GM19328 (cell line): ENCODE measurements around the gene SBSN.

Source experiments
- ATAC-seq: cut with Tn5 transposase; IDR thresholded peaks from one replicate; pipeline ENCODE4 v1.9.1; 2021; ENCODE audit warnings: mild to moderate bottlenecking, moderate library complexity; ENCODE audit not compliant: unreplicated experiment

The SBSN gene

GRCh38 chr19:35509861-35510625 is 18.1 kb downstream of the SBSN start:
- no peak for ATAC-seq

GRCh38 chr19:35509018-35509652 is 19.0 kb downstream of the SBSN start:
- ATAC-seq: no peak

DNA sequence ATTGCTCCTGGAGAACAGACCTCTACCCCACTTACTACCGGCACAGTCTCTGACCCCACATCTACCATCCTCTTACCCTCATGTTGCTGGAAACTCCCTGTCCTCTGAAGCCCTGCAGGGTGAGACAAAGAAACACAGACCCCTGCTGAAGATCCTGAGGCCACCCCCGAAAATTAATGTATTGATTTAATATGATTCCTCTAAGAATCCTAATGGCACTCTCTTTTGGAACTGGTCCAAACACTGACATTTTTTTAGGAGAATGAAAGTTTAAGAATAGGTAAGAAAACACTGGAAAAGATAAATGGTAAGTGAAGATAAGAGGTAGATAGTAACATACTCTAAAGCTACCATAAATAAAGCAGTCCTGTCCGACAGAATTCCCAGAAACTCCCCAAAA is 20.0 kb downstream of the SBSN start:
- no peak for ATAC-seq

GRCh38 chr19:35507561-35507960 is 20.6 kb downstream of the SBSN start:
- ATAC-seq: no peak

DNA sequence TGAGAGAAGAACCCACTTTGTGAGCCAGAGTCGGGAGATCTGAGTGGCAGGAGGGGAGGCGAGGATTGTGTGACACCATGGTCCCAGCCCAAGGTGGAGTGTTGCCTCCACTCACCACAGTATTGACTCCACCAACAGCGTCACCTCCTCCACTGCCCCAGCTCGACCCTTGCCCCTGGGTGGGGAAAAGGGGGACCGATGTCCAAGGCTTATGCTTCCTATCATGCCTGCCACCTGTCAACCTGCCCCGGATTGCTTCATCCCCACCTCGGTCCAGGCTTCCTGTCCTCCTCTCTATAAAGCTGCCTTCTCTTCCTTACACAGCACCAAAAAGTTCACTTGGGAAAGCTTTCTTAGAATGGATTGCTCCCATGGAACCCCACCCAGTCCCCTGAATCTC is 22.1 kb downstream of the SBSN start:
- ATAC-seq: no peak

DNA sequence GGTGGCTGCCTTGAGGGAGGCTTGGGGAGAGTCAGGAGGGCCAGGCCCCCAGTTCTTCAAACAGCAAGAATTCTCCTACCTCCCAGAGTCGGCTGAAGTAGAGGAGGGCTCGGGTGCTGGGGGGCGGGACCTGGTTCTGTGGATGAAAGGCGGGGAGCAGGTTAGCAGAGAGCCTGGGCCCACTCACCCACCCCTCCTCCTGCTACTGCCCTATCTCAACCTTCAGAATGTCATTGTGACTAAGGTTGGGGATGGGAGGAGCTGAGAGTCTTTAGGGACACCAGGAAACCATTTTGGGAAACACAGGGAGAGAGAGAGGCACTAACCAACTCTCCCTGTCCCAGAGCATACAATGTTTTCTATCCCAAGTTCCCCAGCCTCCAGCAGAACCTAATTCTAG is 25.4 kb downstream of the SBSN start:
- ATAC-seq: no peak

- no peak for ATAC-seq
These were observed 26.4 kb downstream of the SBSN start for GRCh38 chr19:35501684-35502083.

GRCh38 chr19:35500611-35501010 is 27.5 kb downstream of the SBSN start:
- no peak for ATAC-seq

DNA sequence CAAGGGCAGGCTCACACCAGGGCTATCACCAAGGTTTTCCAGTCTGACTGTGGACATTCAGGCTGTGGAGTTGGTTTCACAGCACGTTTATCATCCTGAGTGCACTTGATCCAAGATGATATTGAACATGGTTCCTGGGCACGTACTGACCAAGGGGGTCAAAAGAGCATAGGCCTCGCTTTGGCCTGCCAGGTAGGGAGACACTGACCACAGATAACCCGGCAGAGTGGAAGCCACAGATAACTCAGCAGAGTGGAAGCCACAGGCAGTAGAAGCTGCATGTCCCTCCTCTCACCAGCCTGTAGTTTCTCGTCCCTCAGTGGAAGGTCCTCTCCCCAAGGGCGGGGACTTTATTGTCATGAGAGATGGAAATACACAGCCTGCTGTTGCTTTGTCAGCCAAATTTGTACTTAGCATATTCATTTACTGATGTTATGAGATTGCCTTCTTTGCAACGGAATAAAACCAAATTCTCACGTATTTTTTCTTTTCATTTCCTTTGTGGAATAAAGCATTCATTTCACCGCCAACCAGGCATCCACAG is 29.1 kb downstream of the SBSN start:
- ATAC-seq: no peak

GRCh38 chr19:35498220-35498619 is 29.9 kb downstream of the SBSN start:
- no peak for ATAC-seq

GRCh38 chr19:35497406-35497805 is 30.7 kb downstream of the SBSN start:
- ATAC-seq: no peak

DNA sequence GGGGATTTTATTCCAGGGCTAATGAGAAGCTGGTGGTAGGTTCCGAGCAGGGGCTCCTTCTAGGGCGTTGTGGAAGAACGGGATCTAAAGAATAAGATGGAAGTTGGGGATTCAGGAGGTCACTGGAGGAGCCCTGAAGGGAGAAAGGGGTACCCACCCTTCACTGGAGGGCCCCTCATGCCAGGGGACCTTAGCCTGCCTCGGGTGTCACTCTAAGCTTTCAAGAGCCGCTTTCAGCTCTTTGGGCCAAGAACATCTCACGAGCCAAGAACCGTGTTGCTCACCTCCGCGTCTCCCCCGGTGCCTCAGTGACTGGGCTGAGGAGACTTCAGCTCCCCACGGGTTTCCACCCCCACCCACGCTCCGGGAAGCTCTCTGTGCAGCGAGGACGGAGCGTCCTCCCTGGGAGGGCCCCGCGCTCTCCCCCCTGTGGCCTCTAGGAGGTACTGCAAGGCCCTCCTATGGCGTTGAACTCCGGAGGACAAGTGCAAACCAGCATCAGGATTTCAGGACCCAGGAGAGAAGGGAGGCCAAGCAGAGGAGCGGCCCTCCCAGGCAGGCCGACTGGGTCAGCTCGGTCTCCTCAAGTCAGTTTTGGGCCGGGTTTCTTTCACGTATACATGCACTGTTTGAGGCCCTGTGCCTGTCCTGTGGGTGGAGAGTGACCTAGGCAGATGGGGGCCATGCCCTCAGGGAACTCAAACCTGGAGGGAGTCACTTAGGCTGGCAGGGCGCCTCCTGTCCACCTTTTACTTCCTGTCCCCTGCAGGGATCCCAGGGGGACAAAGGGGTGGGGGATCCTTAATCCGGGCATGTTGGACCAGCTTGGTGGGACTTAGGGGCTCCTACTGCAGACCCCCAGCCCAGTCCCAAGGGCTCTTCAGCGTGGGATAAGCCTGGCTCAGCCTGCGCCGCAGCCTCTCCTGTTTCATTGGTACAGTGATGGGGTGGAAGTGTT is 32.7 kb downstream of the SBSN start:
- ATAC-seq: no peak

DNA sequence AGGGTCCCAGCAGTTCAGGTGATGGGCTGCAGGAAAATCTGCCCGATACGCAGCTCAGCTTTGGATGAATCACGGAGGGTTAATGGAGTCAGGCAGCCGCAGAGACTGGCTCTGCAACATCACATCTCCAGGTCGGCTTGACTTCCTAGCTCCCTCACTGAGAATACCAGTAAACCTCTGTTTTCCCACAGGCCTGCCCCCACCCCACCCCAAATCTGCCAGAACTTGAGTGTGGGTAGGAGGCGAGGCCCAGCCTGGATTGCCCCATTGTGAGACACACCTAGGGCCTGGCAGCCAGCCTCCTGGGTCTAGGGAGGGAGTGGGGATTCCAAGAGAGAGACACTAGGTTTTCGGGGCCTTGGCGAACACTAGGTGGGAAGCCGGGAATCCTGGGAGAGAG is 34.1 kb downstream of the SBSN start:
- no peak for ATAC-seq

DNA sequence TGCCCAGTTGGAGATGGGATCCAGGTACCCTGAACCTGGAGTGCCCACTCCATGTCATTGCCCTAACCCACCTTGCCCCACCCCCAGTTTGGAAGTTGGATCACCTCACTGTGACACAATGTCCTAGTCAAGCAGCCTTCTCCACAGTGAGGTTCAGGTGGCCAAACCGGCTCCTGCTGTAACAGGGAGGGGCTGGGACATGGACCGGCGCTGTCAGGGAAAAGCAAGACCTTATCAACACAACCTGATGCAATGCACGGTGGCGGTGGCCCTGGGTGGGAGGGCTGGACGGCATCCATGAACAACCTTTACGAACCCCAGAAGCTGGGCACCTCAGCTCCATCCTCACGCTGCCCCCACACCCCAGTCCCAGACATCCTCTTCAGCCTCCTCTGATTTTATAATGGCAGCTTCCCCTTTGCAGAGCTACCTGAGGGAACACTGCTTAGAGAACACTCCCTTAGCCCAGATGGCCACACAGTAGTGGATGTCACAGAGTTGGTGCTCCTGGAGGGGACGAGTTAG is 36.2 kb downstream of the SBSN start:
- ATAC-seq: no peak

- ATAC-seq: no peak
These were observed 37.7 kb downstream of the SBSN start, which contains the start of gene KRTDAP for GRCh38 chr19:35490364-35490763. TSS of gene KRTDAP (minus strand) at chr19:35490464. CDS start at chr19:35490442, 22 bp downstream.

DNA sequence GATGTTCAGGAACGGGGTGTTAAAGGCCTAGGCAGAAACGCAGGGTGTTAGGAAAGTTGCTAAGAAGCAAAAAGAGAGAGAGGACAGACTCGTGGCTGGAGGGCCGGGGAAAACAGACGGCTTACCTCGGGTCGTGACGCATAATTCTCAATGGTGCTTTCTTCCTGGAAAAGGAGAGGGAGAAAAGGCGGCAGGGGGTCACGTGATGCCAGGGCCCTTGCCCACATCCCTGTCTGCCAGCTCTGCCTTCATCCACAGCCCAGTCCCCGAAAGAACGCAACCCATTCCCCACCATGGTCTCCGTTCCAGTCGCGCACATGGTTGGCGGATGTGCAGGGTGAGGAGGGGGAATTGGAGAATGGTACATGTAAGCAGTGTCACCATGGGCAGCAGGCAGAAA is 39.4 kb downstream of the SBSN start:
- ATAC-seq: no peak

GRCh38 chr19:35487656-35488182 is 40.4 kb downstream of the SBSN start:
- ATAC-seq: no peak

DNA sequence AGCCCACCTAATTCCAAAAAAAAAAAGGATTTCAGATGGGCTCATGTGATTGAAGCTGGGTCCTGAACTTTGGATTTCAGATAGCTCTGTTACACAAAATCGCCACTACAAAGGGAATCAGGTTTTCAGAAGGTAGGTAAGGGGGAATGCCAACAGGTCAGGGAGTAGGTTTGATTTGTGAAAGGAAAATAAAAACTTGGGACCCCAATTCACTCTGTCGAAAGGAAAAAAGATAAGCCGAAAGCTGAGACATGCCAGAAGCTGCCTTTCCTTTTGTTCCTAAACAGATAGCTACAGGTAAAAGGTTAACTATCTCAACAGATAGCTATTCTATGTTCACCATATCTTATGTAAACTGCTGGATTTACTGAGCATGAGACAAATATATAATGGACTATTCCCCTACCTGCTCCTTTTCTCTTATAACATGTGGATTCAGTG is 41.8 kb downstream of the SBSN start:
- ATAC-seq: no peak

DNA sequence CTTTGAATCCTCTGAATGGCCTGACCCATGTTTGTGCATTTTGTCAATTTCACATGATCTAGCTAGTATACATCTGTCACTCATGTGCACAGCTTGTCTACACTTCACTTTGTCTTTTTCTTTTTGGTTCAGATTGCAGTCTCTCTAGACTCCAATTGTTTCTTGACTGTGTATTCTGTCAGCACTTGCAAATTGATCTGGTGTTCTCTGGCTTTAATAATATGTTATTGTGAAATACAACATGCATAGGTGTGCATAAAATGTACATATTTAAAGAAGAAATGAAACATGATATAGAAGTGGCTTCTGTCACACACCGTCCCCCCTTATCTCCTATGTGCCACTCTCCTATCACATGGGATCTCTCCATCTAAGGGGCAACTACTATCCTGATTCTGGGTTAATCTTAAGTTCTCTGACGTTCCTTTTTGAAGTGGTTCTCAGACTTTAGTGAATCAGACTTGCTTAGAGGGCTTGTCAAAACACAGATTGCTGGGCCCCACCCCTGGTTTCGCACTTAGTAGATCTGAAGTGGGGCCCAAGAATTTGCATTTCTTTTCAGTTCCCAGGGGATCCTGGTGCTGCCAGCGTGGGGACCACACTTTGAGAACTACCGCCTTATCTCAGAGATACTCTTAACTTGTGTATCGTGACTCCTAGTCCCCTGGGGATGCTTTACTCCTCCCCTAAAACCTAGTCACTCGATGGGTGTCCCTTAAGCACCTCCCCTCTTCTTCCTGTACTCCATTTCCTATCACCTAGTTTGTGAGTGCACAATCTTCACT is 43.7 kb downstream of the SBSN start:
- ATAC-seq: no peak

DNA sequence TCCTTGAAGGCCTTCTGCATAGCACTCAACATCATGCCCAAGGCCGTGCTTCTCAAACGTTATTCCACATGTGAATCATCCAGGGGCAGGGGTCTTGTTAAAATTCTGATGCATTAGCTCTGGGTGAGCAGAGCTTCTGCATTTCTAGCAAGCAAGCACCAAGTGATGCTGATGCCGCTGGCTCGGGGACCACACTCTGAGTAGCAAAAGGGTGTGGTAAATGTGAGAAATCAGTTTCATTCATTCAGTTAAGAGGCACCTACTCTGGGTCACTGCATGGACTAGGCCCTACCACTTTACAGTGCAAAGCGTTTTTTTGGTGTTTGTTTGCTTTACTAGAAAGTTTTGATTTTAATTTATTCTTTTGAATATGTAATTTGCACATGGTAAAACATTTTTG is 45.0 kb downstream of the SBSN start:
- no peak for ATAC-seq
